Neural crest cell (in vitro differentiated cells): ENCODE data around the gene HNRNPC. TPM values are rescaled to one million over a fixed set of nuclear protein-coding genes. Genes with fewer than 3 reads are reported as not detected.

Experiments
- DNase-seq: peaks from one replicate; pipeline ENCODE4 v3.0.0; 2021; ENCODE audit warnings: low read depth, mixed read lengths, low spot score
- H3K27ac Mint-ChIP-seq: one replicate; pipeline ENCODE4 v1.8.0; 2021; ENCODE audit warnings: mild to moderate bottlenecking, mixed read lengths; ENCODE audit not compliant: unreplicated experiment
- H3K27me3 Mint-ChIP-seq: 2 replicates; pipeline ENCODE4 v1.8.0; 2021; ENCODE audit warnings: low read depth, mild to moderate bottlenecking, mixed read lengths
- H3K36me3 Mint-ChIP-seq: 2 replicates; pipeline ENCODE4 v1.8.0; 2021; ENCODE audit warnings: low read depth, mild to moderate bottlenecking, mixed read lengths
- H3K4me1 Mint-ChIP-seq: 2 replicates; pipeline ENCODE4 v1.8.0; 2021; ENCODE audit warnings: mixed read lengths
- H3K4me3 Mint-ChIP-seq: one replicate; pipeline ENCODE4 v1.8.0; 2021; ENCODE audit warnings: mild to moderate bottlenecking, mixed read lengths
- H3K9me3 Mint-ChIP-seq: 2 replicates; pipeline ENCODE4 v1.8.0; 2021; ENCODE audit warnings: mixed read lengths
- CTCF ChIP-seq: fragments of 200-600 bp; sonication (generic); conservative IDR thresholded peaks from 2 replicates; pipeline ENCODE4 v1.5.0; 2021; ENCODE audit warnings: antibody characterized with exemption, mild to moderate bottlenecking
- total RNA-seq: library from RNA; stranded (reverse); gene quantifications from 2 replicates; pipeline ENCODE4 v1.2.1, GENCODE V29; 2021

The HNRNPC gene
- total RNA-seq, 1 donor from 2014 or later = 993 TPM

- H3K27me3 Mint-ChIP-seq = no peaks in the 10 kb centered on the region
- no peak for DNase-seq
- peaks cover 14% of the 10 kb centered on the region for H3K36me3 Mint-ChIP-seq
- no peak for TF ChIP-seq CTCF
- no peak overlapping the region for H3K4me3 Mint-ChIP-seq
- H3K9me3 Mint-ChIP-seq = no peaks in the 10 kb centered on the region
- no peak overlapping the region for H3K27ac Mint-ChIP-seq
- H3K4me1 Mint-ChIP-seq = peaks cover 32% of the 10 kb centered on the region
Observed at GRCh38 chr14:21236948-21237797, 32.1 kb downstream of the HNRNPC start.

- Mint-ChIP-seq H3K36me3 (peaks cover 25% of the 10 kb centered on the region), H3K4me3 (peak overlapping the region; percentile 2), H3K27ac (no peak overlapping the region), H3K4me1 (peaks cover 32% of the 10 kb centered on the region), H3K9me3 (no peaks in the 10 kb centered on the region), H3K27me3 (no peaks in the 10 kb centered on the region)
- TF ChIP-seq CTCF = no peak
- DNase-seq = no peak
Observed at GRCh38 chr14:21234112-21234511, 35.1 kb downstream of the HNRNPC start.

GRCh38 chr14:21233457-21234076, 35.7 kb downstream of the HNRNPC start:
- H3K36me3 Mint-ChIP-seq = peaks cover 25% of the 10 kb centered on the region
- H3K27ac Mint-ChIP-seq = no peak overlapping the region
- peak; percentile 22 for TF ChIP-seq CTCF
- H3K9me3 Mint-ChIP-seq = no peaks in the 10 kb centered on the region
- peak overlapping the region; percentile 14 for H3K4me3 Mint-ChIP-seq
- H3K27me3 Mint-ChIP-seq = no peaks in the 10 kb centered on the region
- DNase-seq = no peak
- H3K4me1 Mint-ChIP-seq = peaks cover 32% of the 10 kb centered on the region

GRCh38 chr14:21231020-21231652, 38.1 kb downstream of the HNRNPC start:
- TF ChIP-seq CTCF = no peak
- Mint-ChIP-seq H3K36me3 (peaks cover 36% of the 10 kb centered on the region), H3K27me3 (no peaks in the 10 kb centered on the region), H3K9me3 (no peaks in the 10 kb centered on the region), H3K4me3 (no peak overlapping the region), H3K27ac (no peak overlapping the region), H3K4me1 (peaks cover 27% of the 10 kb centered on the region)
- no peak for DNase-seq

GRCh38 chr14:21229821-21230220, 39.4 kb downstream of the HNRNPC start:
- no peak for TF ChIP-seq CTCF
- Mint-ChIP-seq H3K4me3 (no peak overlapping the region), H3K27me3 (no peaks in the 10 kb centered on the region), H3K9me3 (no peaks in the 10 kb centered on the region), H3K36me3 (peaks cover 36% of the 10 kb centered on the region), H3K4me1 (peaks cover 27% of the 10 kb centered on the region), H3K27ac (no peak overlapping the region)
- DNase-seq = no peak
